ENCODE data around the gene AIDA.
"Not testable (repeated sequence)": the region's sequence is repeated elsewhere in the genome, so short reads cannot be mapped to it uniquely, and the experiment has no call there.

Gene AIDA

DNA sequence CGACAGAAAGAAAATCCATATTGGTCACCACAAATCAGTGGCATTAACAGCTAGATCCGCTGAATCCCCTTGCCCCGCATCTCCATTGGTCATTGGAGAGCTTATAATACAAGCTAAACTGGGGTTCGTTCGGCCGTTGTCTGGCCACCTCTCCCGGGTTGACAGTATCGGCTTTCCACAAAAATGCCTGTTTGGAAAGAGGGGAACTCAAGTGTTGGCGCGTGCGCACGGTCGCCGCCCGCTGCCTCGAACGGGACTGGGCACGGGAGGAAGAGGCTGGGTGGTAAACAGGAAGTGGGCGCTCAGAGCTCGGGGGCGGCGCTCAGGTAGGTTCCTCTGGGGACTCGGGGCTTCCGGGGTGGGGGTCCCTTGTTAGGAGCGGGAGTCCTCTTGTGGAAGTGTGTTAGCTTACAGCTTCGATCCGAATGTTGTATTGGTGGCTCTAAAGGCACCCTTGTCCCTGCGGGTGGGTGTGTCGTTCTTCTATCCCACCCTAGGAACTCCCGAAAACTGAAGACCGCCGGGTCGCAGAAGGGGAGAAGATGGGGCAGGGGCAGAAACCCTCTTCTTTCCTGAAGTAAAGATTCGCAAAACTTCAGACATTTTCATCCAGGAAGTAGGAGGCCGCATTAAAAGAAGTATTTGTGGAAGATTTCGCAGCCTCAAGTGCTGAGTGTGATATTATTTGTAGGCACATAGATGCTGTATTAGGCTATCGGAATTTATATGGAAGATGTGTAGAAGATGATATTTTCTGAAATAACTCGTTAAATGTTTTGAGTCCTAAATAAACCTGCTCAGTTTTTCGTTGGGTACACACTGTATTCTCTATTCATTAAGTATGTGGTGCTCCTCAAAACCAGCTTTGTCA is 1.0 kb upstream of the AIDA start:
- FAIRE-seq (no peak), DNase-seq (ENCODE audit: low spot score) (peak; percentile 93)

DNA sequence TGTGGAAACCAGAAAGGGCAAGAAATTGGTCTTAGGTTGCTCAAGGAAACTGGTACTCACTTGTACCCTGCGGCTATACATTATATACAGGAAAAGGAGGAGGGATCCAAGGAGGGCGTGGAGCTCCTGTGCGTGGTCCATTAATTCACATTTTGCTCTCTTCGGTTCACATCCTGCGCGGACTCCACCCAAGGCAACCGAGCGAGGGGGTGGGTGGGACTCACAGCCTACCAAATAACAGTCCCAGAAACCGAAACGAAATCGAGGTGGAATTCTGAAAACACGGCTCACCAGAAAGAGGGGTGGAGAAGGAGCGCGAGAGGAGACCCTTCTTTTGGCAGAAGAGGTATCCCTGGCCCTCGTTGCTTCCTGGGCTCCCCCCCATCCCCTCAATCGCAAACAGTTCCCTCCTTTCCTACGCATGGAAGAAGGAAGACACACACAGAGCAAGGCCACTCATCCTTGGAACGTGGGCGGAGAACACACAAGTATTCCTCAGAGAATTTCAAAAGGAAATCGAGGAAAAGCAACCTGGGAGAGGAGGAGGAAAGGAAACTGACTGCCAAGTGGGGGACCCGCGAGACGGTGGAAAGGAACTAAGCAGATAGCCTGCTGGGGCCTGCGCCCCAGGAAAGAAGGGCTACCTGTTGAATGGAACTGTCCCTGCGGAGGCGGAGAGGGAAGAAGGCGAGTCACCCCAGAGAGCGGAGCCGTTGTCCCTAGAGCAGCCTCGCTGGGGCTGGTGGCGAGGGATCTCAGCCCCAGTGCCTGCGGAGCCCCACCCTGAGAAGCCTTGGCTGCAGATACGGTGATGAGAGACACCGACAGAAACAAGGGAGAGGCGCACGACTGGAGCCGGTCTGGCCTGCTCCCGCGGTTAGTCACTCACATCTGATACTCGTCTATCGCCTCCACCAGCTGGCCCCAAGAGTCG is 705 bp downstream of the AIDA start:
- no peak for FAIRE-seq
- DNase-seq (ENCODE audit: low spot score): peak; percentile 43

DNA sequence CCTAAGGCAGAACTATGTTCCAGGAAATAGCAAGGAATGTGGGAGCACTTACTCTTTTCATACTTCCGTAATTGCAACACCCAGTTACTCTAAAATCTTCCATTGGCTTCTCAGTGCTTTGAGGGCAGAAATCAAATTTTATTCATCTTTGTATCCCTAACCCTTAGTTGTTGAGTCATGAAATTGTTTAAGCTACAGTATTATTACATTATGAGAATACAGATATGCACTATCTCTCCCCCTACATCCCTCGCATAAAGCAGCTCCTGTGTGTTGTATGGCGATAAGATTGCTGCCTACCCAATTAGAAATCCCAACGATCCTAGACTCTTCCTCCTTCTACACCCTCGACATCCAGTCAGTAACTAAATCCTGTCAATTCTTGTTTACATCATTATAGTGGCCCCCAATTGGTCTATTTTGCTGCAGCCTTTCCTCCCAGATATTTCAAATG is 2.6 kb downstream of the AIDA start:
- DNase-seq (ENCODE audit: low spot score) (no peak), FAIRE-seq (no peak)

DNA sequence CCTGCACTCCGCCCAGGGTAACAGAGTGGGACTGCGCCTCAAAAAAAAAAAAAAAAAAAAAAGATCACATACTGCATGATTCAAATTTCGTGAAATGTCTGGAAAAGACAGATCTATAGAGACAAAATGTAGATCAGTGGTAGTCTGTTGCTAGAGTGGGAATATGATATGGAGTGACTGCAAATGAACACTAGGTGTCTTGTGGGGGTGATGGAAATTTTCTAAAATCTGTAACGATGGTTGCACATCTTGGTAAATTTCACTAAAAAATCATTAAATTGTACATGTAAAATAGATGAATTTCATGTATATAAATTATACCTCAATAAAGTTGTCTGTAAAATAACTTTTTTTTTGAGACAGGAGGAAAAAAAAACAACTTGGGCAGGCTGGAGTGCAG is 5.5 kb downstream of the AIDA start:
- no peak for FAIRE-seq
- DNase-seq (ENCODE audit: low spot score): no peak

DNA sequence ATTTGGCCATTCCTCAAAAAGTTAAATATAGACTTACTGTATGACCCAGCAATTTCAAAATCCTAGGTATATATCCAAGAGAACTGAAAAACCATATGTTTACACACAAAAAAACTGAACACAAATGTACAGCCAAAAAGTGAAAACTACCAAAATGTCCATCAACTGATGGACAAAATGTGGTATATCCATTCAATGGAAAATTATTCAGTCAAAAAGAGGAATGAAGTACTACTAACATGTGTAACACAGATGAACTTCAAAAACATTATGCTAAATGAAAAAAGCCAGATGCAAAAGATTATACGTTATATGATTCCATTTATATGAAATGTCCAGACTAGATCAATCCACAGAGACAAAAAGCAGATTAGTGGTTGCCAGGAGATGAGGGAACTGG is 8.0 kb downstream of the AIDA start:
- DNase-seq (ENCODE audit: low spot score) (no peak), FAIRE-seq (no peak)

DNA sequence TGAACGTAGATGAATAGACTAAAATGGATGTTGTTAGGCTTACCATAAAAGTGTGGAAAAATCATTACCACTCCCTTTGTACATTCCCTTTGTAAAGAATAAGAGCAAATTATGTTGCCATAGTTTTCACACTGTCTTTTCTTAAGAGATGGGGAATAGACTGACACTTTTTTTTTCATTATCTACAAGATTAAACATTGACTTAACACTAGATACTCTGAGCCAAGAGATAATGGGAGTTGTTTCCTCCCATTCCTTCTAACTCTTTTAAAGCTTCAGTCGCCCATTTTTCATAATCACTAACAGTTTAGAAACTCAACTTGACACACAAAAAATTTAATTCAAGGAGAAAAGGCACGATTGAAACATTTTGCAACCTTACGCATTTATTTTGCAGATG is 10.1 kb downstream of the AIDA start:
- no peak for FAIRE-seq
- no peak for DNase-seq (ENCODE audit: low spot score)

DNA sequence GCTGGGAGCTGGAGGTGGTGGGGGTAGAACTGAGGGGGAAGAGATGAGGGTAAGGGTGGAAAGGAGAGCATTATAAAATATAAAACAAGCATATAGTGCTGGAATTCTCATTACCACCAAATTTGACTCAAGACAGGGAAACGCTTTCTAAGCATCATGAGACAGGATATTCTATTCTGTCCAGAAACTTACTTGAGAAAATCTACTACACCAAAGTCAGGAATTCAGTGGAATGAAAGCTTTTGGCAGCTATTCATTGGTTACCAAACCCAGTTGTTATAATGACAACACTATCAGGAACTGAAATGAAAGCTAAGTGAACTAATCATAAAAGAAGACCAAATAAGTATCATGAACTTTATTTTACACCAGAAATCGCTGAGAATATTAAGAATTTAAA is 14.5 kb downstream of the AIDA start:
- FAIRE-seq (no peak), DNase-seq (ENCODE audit: low spot score) (no peak)

DNA sequence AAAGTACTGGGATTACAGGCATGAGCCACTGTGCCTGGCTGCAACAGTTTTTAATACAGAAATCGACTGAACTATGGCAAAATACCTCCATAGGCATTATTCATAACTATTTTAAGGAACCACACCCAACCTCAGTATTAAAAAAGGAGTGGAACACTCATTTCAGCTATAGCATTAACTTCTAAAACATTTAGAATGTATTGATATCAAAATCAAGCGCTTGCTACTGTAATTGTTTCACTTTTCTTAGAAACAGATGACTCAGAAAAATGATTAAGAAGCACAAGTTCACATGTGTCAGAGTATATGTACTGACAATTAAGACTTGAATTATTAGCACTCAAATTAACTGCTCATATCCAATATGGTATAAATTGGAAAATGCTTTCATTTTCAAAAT is 15.1 kb downstream of the AIDA start:
- no peak for FAIRE-seq
- no peak for DNase-seq (ENCODE audit: low spot score)

DNA sequence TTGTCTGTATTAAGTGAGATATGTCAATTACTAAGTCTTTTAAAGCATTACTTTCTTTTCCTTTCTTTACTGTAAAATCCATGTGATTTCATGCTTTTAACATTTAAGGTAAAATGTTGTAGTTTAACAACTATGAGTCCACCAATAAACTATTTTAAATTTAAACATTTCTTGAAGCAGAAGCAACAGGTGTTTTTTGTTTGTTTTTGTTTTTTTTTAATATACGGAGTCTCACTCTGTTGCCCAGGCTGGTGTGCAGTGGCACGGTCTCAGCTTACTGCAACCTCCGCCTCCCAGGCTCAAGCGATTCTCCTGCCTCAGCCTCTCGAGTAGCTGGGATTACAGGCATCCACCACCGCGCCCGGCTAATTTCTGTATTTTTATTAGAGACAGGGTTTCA is 15.6 kb downstream of the AIDA start:
- FAIRE-seq: no peak
- no peak for DNase-seq (ENCODE audit: low spot score)

DNA sequence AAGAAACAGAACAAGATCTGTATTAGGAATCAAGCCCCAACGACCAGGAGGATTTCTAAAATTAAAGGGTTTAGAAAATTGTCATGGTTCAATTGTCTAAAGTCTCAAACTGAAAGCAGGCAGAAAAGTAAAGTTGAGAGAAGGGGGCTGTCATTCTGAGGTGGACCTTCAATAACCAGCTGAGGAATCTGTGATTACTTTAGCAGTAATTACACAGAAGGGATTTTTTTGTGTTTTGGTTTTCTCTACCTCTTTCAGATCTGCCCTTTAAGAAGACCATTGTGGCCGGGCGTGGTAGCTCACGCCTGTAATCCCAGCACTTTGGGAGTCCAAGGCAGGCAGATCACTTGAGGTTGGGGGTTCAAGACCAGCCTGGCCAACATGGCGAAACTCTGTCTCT is 17.4 kb downstream of the AIDA start:
- no peak for FAIRE-seq

DNA sequence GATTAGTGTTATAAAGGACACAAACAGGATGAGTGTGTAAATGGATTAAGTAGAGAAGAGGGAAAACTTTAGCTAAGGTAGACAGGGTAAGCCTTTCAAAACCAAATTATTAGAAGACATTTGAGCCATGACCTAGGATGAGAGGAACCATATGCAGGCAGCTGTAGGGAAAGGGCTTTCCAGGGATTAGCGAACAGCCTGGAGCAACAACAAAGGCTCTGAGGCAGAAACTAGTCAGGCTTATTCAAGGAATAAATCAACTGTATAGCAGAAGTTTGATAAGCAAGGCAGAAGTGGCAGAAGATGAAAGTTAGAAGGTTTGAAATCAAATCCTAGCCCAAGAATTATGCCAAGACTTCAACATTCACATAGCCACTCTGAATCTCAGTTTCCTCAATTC is 21.3 kb downstream of the AIDA start:
- no peak for FAIRE-seq
- DNase-seq (ENCODE audit: low spot score): no peak

More for the DNA sequence above, 17.4 kb downstream of the AIDA start:
- DNase-seq (ENCODE audit: low spot score): no peak

DNA sequence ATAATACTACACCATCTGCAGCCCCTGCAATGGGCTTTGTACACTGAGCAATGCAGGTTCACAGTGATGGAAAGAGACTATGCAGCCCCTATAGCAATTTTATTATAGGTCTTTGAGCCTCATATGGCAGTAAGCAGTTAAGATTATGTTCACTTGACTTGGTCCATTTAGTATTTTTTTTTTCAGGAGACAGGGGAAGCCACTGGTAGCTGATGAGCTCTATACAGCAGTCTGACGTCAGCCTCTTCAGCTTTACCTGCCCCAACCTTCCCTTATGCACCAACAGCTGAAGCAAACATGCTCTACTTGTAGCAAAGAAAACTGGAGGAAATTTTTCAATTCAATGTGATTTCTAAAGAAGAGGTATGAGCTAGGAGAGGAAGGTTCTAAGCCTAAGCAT is 32.2 kb downstream of the AIDA start:
- DNase-seq (ENCODE audit: low spot score) (no peak), FAIRE-seq (no peak)

DNA sequence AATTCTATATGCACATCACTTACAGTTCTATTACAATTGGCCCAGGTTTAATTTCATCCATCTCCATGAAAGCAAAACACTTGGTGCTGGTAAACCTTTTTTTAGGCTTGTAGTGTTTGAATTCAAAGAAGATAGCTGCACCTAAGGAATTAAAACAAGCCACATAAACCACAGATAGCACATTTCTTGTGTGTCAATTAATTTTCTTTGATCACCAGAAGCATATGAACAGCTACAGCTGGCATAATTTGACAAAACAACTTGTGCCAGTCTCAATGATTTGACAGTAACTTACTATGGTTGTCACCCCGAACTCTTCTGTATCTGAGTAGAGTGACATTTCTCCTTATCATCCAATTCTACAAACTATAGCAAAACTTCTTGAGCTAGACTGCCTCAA is 42.2 kb downstream of the AIDA start:
- FAIRE-seq: no peak
- no peak for DNase-seq (ENCODE audit: low spot score)

DNA sequence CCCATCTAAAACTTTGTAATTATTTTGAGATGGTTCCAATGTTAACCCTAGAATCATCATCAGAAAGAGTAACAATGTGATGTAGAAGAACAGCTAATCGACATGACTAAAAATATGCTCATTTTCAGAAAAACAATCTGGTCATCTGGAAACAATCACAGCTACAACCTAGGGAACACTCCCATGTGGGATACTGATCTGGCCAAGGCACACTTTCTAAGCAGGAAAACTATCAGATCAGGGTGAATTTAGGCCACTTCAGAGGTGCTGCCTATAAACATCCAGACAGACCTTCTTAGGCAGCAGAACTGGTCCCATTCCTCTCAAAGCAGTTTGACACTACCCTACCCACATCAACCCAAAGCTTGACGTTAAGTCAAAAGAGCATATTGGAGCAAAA is 43.2 kb downstream of the AIDA start:
- DNase-seq (ENCODE audit: low spot score); FAIRE-seq: not testable (repeated sequence)

DNA sequence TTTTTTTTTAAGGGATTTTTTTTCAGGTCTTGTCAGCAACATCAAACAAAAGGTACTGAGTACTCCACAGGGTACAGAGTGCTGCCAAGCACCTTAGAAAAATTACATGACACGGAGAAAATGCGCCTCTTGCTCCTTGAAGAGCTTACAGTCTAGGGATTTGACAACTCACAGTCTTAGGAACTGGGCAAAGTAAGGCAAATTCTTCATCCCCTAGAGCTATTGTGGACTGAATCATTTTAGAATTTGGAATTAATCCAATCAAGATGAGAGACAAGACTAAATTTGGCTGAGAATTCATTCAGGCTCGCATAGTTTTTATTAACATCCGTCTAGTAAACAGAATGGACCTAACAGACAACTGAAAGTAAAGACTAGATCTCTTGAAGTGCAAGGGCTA is 44.1 kb downstream of the AIDA start:
- DNase-seq (ENCODE audit: low spot score); FAIRE-seq: not testable (repeated sequence)

DNA sequence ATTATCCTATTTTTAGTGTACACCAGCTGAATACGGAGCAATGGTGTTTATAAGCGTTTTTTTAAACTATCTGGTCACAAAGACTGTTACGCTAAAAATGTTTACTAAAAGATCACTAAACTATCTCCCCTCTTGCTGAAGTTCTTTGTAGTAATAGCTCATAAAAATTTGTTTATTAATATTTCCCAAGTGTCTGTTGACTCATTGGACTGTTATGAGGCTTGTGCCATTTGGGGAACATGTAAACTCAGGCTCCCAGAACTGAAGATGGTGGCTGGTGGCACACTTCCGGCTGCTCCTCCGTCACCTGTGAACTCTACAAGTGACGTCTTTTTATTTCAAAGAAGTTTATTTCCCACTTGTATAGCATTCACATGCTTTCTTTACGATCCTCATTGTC is 46.3 kb downstream of the AIDA start:
- DNase-seq (ENCODE audit: low spot score) (no peak), FAIRE-seq (no peak)

DNA sequence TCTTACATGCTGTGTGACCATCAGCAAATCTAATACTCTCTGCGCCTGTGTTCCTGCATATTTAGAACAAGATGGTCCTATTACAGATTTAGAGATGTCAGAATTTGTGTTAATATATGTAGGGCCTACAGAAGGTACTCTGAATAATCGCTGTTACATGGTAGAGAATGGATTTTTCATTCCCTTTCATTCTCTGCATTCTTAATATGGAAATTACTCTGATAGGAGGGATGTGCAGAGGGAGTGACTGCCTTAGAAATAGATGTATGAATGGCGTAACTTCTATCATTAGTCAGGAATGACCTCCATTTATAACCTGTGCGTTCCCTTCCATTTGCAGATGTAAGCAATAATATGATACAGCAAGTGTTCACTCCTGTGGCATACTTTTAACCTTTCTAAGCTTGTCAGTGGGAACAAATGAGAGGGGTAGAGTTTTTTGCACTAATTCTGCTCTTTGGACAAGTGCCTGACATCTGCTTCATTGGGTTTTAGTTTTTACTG is 48.8 kb downstream of the AIDA start:
- no peak for FAIRE-seq
- no peak for DNase-seq (ENCODE audit: low spot score)

DNA sequence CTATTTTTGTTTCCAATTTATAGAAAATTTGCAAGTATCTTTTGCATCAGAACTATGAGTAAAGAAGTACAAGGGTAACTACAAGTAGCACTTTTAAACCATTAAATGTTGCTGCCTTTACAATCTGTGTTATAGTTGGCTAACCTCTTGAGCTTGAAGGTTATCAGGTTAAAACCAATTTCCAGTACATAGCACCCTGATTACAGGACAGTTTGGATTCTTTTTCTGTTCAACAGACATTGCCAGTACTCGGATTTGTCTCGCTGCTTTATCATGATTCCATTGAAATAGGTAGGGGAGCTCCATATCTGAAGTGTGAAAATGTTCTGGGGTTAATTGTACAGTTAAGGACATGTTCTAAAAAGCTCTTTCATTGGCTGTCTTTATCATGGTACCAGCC is 54.4 kb downstream of the AIDA start:
- DNase-seq (ENCODE audit: low spot score) (no peak), FAIRE-seq (no peak)

DNA sequence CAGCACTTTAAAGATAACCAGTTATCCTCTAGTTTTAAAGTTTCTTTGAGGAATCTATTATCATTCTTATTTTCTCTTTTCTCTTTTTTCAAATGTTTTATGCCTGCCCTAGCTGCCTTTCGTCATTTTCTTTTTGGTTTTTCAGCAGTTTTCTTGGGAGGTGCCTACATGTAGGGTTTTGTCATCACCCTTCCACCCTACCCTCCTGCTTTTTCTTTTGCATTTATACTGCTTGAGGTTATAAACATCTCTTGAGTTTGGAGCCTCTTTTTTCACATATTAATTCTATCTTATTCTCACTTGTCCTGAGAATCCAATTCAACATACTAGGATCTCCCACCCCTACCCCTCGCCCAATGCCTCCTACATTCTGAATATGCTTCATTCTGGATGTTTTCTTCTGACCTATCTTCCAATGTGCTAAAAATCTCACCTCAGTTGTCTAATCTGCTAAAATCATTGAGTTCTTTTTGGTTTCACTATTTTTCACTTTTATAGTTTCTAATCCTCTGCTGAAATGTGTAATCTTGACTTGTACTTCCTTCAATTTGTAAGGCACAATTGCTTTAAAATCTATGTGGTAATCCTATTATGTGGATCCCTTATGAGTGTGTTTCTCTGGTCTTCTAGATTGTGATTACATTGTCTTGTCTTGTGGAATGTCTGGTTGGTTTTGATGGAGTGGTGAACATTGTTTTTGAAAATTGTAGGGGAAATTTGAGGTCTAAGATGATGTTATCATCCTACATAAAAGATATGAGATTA is 55.7 kb downstream of the AIDA start:
- no peak for DNase-seq (ENCODE audit: low spot score)
- FAIRE-seq: no peak

DNA sequence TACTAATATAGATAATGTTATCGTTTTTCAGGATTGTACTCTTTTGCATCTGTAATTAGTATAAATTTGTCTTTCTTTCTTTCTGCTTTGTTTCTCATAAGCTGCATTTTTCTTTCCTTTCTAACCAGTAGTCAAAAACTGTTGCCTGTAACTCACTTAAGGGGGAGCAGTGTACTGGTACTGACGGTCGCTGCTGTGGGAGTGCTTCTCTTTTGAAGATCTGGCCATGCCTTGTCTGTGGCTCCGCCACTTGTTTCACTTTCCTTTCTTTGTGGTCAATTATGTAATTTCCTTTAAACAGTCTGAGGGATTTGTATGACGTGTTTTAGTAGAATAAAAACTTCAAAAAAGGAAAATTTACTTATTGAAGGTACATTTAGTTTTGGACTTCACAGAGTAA is 57.4 kb downstream of the AIDA start:
- no peak for FAIRE-seq
- no peak for DNase-seq (ENCODE audit: low spot score)

DNA sequence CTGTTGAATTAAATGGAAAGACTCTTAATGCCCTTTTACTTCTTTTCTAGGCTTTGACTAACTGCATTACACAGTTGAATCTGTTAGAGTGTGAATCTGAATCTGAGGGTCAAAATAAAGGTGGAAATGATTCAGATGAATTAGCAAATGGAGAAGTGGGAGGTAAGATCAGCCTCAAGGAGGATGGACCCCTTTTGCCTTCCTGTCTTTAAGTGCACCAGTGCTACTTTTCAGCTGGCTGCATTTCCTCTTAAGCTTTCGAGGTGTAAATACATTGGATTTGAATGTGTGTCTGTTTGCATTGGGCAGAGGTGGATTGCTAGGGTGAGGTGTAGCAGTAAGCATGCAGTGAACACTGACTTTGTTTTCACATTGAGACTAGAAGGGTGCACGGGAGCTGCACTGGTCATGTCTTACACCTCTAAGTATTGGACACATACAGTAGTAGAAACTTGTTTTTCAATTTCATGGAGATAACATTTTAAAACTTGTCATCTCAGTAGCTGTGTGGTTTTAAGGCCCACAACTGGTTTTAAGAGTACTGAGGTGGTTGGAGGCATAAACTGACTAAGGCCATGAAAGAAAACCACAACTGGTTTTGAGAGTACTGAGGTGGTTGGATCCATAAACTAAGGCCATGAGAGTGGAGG is 59.0 kb downstream of the AIDA start:
- DNase-seq (ENCODE audit: low spot score) (no peak), FAIRE-seq (no peak)

Measured in urothelium cell line (cell line).